AG09319 (cell line): ENCODE data around the gene ATP9A.
"Not testable (repeated sequence)": the region's sequence is repeated elsewhere in the genome, so short reads cannot be mapped to it uniquely, and the experiment has no call there.

ENCODE experiments used
- DNase-seq: peaks from one replicate; pipeline ENCODE4 v3.0.0-alpha.2; 2010; ENCODE audit warnings: low read depth; ENCODE audit errors: extremely low read depth
- TF ChIP-seq, protein P1 (sequence below): IDR thresholded peaks from 2 replicates; pipeline ENCODE4 v1.5.1; 2011; ENCODE audit warnings: low read depth, mild to moderate bottlenecking, inconsistent platforms, low read length, moderate library complexity

The ATP9A gene

GRCh38 chr20:51738877-51739447, 29.2 kb downstream of the ATP9A start:
- TF ChIP-seq, protein P1, sequence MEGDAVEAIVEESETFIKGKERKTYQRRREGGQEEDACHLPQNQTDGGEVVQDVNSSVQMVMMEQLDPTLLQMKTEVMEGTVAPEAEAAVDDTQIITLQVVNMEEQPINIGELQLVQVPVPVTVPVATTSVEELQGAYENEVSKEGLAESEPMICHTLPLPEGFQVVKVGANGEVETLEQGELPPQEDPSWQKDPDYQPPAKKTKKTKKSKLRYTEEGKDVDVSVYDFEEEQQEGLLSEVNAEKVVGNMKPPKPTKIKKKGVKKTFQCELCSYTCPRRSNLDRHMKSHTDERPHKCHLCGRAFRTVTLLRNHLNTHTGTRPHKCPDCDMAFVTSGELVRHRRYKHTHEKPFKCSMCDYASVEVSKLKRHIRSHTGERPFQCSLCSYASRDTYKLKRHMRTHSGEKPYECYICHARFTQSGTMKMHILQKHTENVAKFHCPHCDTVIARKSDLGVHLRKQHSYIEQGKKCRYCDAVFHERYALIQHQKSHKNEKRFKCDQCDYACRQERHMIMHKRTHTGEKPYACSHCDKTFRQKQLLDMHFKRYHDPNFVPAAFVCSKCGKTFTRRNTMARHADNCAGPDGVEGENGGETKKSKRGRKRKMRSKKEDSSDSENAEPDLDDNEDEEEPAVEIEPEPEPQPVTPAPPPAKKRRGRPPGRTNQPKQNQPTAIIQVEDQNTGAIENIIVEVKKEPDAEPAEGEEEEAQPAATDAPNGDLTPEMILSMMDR, result no peak
- no peak for DNase-seq

DNA sequence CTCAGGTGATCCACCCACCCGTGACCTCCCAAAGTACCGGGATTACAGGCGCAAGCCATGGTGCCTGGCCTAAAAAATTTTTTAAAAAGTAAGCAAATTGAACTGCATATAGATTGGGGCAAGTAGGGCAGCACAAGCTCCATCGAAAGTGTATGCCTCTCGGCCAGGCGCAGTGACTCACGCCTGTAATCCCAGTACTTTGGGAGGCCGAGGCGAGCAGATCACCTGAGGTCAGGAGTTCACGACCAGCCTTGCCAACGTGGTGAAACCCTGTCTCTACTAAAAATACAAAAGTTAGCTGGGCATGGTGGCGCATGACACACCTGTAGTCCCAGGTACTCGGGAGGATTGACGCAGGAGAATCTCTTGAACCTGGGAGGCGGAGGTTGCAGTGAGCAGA, 29.9 kb downstream of the ATP9A start:
- DNase-seq, result not testable (repeated sequence)

- TF ChIP-seq, protein P1, result no peak
- no peak for DNase-seq
Measured at GRCh38 chr20:51736947-51737346, 31.2 kb downstream of the ATP9A start.

DNA sequence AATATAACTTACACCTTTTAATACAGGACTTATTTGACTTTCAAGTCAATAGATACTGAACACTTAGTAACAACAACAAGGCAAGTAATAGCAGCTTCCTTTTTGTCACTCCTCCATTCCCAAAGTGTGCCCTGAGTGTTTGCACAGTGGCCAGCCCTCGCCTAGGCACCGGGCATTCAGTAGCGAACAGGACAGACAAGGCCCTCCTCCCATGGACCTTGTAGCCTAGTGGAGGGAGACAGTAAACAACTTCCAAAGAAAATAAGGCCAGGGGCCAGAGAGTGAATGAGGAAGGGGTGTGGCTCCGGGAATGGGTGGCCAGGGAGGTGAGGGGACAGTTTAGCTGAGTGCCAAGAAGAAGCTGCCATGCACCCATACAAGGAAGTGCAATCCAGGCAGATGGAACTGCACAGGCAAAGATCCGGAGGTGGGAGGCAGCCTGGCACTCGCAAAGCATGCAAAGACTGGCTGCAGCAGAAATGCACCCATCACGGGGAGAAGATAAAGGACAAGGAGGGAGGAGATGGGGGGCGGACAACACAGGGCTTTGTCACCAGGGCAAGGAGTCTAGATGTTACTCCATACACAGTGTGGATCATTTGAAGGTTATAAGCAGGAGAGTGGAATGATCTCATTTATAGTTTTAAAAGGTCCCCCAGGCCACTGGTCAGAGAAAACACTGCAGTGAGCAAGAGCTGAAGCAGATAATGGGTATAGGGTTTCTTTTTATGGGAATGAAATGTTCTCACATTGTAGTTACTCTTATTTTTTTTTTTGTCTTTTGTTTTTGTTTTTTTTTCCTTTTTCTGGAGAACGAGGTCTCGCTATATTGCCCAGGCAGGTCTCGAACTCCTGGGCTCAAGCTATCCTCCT, 32.2 kb downstream of the ATP9A start:
- TF ChIP-seq, protein P1, result no peak
- DNase-seq, result no peak

GRCh38 chr20:51734876-51735720, 33.1 kb downstream of the ATP9A start:
- TF ChIP-seq, protein P1, result no peak
- no peak for DNase-seq

DNA sequence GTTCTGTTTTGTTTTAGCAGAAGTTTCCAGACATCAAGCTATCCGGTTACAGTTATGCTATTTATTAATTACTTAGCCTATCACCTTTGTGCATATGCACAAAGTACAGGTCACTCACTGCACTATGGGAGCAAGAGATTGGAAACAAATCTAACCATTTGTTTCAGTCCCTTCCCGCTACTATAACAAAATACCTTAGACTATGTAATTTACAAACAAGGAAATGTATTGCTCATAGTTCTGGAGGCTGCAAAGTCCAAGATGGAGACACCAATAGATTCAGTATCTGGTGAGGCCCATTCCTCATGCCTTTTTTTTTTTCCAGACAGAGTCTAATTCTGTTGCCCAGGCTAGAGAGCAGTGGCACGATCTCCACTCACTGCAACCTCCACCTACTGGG, 35.1 kb downstream of the ATP9A start:
- DNase-seq, result no peak
- TF ChIP-seq, protein P1, result no peak

GRCh38 chr20:51732096-51732791, 35.9 kb downstream of the ATP9A start:
- peak; percentile 24 for DNase-seq

More at GRCh38 chr20:51732096-51732791, 35.9 kb downstream of the ATP9A start:
- TF ChIP-seq, protein P1, result no peak
